Measurements from ENCODE around the gene BCL11B.
"Not testable (repeated sequence)": the region's sequence is repeated elsewhere in the genome, so short reads cannot be mapped to it uniquely, and the experiment has no call there.

BCL11B gene

DNA sequence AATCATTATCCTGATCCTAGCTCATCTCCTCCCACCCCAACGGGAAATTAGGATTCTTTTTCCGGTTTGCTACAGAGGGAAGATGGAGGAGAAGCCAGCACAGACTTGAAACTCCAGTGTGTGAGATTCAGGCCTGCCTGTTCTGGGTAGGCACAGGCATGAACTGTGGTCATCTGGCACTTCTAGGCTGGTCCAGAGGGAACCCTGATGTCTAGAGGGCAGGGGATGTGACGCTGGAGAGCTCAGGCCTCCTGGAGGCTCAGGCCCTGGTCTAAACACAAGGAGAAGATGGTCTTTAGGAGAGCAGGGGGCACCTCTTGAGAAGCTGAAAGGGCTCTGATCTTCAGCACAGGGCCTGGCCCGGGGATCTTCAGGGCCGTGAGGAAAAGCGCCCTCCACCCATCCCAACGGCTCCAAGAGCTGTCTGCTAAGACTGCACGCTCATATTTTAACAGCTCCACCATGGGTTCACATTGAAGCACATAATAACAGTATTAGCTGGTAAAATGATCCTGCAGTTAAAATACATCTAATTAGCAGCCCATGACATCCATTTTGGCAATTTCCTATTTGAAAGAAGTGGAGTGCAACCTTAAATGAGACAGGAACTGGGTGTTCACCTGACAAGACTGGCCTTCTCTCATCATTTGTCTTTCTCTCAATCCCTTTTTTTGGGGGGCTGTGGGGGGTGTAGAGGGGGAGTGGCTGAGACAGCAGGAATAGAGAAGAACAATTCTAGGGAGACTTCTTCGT is 35.4 kb downstream of the BCL11B start:
- DNase-seq = no peak

DNA sequence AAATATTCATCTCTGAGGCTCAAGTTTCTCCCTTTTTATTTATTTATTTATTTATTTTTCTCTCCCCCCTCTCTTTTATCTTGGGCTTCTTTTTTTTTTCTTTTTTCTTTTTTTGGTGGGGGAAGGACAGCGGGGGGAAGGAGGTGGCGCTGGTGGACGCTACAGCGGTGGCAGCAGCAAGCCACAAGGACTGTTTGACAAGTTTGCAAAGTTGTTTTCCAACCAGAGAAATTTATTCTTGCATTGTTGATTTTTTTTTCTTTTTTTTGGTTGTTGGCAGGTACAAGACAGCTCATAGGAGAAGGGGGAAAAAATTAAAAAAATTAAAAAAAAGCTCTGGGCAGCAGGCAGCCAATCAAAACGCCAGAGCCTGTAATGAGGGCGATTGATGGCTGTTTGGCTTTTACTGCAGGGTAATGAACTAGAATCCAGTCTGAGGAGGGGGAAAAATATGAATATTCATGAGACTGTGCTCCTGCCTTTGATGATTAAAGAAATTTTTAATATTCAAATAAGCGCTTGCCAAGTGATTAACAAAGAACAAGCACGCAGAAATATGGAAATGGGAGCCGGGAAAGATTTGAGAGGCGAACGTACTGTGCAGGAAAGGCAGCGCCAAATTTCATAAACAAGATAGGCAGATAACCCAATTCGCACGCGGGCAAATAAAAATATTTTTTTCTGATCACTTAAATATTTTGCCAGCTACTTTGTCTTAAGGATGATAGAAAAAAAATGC is 36.2 kb downstream of the BCL11B start:
- DNase-seq = no peak

DNA sequence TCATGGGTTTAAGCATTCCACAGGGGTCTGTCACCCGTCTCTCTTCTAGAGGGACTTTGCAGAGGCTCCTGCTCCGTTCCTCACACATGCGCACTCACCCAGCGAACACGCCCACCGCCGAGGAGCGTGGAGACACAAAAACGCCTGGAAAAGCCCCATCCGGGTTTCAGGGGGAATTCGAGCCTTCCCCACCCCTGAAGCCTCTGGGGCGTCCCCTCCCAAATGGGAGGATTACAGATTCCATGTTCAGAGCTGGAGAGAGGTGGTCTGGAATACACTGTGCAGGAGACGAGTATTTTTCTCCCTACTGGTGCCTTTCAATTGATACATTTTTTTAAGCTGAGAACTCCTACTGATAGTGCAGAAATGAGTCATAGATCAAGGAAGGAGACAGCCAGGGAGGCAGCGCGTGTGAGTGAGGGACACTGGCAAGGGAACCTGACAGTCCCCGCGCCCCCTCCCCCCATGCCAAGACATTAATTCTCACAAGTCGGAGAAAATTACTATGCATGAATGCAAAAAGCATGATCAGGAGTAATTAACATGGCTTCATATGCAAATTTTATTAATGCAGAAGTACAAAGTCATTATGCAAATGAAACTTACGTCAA is 36.9 kb downstream of the BCL11B start:
- no peak for DNase-seq

DNA sequence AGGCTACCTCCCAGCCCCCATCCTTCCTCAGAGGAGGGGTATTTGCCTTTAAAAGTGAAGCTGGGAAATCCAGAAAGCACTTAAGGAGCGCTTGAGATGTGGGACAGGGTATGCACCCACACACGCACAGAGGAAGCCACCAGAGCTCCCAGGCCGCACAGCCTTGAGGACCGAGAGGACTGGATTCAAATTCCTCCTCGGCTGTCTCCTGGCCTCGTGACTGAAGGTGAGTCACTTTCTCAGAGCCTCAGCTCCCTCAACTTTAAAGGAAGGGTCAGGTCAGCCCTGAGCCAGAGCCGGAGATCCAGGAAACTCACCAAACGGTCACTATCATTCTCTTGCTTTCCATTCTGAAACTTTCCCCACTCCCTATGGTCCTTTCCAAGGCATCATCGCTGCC is 37.6 kb downstream of the BCL11B start:
- DNase-seq = no peak

DNA sequence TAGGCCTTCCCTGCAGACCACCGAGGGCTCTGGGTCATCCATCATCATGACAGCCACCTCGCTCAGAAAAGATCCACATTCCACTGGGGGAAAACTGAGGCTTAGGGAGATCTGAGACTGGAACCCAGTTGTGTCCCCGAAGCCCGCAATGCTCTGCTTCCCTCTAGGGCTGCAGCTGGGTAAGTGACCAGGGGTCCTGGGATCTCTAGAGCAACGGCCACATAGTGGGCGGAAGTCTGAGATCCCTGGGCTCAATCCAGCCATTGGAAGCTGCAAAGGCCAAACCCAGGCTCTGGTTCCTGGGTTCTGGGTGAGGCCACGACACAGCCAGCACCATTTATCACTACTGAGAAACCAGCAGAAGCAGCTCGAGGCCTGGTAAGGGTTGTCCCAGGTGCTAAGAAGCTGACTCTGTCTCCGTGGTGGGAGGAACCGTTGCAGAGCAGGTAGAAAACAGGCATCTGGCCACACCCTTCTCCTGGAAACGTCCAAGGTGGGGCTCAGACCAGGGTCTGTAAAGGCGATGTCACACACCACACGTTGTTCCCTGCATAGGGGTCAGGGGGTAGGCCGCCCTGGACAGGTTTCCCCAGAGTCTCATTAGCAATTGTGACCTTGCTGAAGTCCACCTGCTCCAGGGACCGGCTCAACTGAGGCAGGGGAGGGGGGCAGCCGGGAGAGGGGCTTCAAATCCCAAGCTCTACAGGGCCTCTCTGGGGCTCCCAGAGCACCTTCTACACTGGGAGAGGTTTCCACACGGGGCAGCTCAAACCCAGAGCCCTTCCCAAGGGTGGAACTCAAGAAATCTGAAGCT is 38.6 kb downstream of the BCL11B start:
- no peak for DNase-seq

DNA sequence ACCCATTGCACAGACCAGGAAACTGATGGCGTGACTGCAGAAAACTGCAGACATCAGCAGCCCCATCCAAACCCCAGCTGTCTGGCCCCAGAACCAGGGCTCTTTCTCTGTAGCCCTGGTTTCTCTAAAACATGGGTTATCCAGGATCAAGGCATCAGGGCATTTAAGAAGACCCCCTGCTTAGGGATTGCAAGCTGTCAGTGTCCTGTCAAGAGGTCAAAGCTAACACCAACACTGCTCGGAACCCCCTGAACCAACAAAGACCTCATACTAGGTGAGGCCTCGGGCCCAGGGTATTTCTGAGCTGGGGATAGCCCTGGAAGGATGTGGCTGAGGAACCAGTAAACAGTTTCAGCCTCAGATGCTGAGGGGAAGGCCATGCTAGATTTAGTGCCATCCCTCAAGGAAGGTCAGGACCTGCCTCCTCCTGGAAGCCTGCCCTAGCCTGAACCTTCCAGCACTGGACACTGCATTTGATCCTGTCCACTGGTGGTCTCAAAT is 39.2 kb downstream of the BCL11B start:
- no peak for DNase-seq

DNA sequence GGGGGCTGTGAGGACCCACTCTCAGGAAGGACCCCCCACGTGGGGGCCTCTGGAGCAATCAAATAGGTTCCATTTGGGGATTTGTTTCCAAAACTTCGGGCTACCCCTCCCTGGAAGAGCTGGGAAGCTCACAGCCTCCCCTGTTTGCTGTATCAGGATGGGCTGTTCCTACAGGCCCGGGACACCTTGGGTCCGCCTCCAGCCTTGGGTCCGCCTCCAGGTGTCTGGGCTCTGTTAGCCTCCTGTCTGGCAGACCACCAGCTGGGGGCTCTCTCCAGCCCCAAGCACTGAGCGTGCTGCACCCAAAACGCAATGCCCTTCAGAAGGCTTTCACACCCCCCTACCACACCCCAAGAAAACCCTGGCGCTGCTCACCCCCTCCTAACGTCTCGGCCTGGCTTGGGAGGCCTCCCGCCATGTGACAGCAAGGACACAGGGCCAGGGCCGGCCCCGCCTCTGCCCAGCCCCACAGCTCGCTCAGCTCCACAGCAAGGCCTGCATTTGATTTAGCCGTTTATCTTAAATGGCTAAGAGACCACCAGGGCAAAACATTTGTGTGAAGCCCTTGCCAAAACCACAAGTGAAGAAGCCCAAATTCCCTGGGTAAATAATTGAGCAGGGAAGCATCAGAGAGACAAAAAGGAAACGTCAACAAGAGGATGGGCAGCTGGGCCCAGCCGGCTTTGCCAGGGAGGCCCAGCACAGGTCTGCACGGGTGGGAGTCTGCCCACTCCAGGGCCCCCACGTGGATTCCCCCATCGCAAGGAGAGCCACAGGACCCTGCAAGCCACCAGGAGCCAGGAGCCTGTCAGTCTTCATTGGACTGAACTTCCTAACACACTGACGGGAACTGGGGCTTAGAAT is 39.9 kb downstream of the BCL11B start:
- no peak for DNase-seq

DNA sequence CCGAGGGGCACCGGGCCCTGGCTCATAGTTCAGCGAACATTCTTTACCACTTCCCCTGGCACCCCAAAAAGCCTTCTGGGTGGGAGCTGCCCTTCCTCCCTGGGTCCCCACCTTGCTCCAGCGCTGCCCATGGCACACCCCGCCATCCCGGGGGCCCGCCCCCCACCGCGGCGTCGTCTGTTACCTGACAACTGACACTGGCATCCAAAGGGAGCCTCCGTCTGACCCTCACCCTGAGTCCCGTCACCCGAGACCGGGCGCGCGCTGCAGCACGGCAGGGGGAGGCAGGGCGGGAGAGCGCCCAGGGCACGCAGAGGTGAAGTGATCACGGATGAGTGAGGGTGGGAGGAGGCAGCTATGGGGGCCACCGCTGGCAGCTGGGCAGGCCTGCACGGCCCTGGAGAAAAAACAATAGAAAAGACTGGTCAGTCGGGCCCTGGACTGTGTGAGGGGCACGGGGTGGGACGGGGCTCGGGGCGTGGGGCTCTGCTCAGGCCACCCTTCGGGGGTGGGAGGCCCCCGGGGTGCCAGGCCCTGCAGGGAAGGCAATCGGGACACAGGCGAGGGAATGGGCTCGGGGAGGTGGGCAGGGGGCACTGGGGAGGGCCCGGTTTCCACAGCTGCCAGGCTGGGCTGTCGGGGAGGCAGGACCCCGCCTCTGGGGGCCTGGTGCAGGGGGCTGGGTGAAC is 40.7 kb downstream of the BCL11B start:
- DNase-seq = no peak

DNA sequence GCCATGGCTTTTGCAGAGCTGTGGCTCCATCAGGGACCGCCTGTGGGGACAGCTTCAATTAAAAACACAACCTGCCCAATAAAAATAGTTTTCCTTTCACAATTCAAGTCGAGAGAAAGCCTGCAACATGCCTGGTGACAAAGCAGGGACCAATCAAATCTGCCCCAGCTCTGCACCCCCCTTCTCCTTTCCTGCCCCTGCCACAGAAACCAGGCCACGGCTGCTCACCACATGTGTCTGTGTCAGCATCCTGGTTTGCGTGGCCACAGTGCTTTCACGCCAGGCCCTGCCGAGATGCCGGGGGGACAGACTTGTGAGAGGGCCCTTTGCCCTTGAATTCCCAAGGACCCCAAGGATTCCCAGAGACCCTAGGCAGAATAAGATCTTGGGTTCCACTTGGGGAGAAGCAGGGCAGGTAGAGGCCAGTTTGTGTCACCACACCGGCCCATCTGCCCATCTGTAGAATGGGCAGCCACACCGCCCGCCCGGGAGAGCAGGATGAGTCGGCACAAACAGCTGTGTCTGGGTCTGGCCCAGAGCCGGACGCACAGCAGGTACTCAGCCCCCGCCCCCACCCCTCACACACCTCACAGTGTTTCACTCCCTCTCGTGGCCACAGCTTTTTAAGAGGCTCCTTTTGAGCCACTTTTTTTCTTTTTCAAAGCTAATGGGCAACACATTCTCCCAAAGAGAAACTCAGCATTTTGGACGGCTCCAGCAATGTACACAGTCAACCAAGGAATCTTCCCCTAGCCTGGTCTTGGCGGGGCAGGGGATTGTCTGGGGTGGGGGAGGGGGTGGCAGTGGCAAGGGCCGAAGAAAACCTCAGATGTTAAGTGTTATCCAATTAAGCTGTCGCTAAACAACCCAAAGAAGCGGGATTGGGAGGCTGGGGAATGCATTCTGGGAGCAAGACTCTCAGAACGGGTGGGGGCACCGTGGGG is 41.5 kb downstream of the BCL11B start:
- no peak for DNase-seq

DNA sequence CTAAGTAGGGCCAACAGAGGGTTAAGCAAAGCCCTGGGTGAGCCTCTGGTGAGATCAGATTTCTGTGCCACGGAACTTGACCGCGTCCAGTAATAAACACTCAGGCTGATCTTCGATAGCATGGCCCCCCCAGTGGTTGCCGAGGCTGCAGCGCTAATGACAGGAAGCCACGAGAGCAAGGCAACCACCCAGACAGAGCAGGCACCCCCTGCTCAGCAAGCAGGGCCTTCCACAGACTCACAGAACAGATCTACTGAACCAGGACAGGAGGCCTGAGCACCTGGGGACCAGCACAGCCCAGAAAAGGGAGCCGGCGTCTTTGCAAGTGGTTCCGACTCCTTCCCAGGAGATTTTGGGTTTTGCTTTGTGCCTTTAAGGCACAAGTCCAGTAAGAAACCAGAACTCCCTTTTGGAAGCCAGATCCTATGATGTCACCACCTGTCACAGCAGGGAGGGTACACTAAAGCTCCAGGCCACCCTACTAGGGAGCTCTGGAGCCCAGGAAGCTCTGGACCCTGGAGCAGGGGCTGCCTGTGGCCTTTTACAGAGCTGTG is 42.3 kb downstream of the BCL11B start:
- DNase-seq = no peak

DNA sequence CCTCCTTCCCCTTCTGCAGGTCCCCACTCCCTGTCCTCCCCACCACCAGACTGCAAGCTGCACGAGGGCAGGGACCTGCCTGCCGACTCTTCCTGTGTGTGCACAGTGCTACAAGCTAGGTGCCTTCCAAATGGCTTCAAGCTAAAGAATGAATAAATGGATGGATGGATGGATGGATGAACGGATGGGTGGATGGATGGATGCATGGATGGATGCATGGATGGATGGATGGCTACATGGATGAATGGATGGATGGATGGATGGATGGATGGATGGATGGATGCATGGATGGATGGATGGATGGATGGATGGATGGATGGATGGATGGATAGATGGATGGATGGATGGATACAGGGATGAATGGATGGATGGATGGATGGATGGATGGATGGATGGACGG is 43.2 kb downstream of the BCL11B start:
- DNase-seq = not testable (repeated sequence)

DNA sequence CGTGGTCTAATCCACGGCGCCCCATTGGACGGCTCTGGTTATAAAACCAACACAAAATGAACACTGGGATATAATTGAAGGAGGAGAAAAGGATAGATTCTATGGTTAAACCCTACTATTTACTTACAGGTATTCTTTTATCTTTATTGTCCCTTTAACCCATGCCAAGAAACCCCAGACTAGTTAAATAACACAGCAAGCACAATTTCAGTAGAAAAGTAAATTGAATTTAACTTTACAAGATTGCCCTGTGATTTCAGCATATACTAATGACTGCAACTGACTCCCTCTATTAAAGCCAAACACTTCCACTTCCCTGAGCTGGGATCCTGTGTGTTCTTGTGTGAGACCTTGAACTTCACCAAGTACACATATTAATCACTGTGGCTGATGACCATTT is 45.3 kb downstream of the BCL11B start:
- no peak for DNase-seq

DNA sequence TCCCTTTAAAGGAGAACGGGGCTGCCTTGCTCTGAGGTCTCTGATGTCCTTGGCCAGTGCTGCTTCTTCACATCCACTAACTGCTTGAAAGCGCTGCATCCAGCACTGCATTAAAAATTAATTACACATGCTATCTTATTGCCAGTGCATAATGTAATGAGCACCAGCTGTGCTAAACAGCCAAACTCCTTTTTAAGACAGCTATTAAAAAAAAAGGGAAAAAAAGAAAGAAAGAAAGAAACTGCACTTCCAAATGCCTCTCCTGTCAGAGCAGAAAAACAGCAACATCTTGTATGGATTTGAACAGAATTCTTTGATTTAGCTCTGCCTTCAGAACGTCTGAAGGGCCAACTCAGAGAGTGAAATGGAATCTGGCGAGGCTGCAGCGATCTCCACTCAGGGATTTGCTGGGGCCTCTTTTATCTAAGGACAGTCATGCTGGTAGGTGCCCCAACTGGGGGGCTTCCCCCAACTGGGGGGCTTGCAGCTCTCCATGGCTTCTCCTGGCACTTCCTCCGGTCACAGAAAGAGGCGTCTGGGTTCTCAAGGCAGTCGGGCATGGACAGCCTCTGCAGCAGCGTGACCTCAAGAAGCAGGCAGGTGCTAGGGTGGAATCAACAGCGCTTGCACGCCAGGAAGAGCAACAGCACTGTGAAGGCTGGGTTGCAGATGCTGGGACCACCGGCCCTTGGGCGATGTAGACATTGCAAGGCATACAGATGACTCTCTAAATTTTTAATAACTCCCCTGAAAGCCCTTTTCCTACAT is 46.4 kb downstream of the BCL11B start:
- DNase-seq = no peak

DNA sequence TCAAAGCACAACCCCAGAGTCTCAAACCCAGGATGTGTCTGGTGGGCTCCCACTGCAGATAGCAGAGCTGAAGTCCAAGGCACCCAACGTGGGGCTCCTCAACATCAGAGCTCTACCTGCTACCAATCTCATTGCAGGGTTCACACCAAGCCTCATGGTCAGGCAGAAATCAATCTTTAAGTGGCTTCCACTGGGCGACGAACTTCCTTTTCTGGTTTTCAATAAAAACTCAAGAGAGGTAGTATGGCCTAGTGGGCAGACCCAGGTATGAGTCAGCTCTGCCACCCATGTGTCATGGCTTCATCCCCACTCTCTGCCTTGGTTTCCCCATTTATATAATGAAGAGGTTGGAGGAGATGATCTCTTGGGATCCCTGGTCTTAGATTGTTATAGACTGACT is 47.0 kb downstream of the BCL11B start:
- DNase-seq = no peak

DNA sequence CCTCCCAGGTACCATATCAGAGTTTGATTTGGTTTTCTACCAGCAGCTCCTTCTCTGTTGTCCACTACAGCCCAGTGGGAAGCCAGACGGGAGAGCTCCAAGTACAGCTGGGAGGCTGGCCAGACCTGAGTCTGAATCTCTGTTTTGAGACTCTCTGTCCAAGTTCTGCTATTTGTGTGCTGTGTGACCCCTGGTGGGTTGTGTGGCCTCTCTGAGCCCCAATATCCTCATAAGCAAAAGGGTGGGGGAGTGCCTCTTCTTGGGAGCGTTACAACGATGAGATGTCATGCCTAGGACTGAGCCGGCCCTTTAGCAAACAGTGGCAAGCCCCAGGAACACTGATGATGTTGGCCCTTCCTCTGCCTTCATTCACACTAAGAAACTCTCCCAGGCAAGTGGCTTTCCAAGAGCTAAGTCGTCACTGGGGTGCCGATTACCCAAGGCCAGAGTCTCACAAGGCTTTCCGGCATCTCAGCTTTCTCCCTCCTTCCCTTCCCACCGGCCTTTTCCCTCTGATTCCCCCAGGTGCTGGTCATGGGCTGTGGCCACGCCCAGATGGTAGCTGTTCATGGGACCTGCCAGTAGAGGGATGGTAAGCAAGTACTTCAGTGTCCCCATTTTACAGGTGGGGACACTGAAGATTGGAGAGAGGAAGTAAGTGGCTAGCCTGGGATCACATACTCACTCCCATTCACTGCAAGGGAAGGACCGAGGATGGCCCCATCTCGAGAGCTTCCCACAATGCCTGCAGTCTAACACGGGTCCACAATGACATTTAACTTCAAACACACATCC is 47.7 kb downstream of the BCL11B start:
- no peak for DNase-seq

DNA sequence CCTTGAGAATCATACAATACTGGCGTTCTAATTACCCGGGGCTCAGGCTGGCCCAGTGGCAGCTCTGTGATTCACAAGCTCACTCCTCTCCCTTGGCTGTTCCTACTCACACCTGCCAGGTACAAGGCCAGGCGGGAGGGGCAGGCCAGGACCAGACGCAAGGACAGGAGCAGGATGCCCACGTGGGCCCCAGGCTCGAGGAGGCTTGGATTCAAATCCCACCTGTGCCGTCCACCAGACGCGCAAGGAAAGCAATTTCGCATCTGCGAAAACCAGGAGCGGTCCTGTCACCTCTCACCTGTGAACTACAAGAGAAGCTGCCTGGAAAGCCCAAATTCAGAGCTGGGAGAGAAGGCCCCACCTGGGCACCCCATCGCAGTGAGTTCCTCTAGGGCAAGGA is 50.6 kb downstream of the BCL11B start:
- no peak for DNase-seq

DNA sequence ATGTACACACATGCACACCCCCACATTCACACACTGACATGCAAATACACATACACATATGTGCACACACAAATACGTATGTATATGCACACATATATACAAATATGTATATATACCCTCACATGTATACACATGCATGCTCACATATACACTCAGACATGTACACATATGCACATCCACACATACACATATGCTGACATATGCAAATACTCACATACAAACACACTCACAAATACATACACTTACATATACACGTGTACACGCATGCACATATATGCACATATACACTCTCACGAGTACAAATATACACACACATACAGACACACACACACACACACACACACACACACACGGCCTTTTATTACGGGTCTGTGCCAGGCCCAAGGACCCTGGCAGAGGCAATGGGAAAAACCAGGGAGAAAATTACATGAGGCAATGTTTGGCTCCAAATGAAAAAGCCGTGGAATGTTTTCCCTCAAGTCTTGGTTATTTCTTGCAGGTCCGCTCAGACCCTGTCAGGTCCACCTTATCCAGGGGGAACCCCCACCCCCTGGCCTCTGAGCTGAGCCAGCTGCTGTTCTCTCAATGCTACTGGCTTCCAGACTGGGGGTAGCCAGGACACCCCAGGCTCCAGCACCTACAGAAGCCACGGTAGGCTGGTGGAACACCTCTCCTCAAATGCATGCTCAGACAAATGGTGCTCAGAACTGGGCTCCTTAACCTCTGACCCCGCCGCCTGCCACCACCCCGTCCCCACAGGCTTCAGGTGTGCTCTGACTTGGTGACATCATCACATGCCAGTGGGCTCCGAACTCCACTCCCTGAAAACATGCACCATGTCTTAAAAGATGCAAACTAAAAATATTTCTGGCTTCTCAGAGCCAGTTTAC is 54.7 kb downstream of the BCL11B start:
- DNase-seq = no peak
